A172 (cell line): ENCODE results near the gene RAB44. TPM values are rescaled to one million over a fixed set of nuclear protein-coding genes. Genes with fewer than 3 reads are reported as not detected.

Experiments used
- DNase-seq: peaks from one replicate; pipeline ENCODE4 v3.0.0-alpha.2; 2015; ENCODE audit warnings: low spot score
- total RNA-seq: library from RNA; depleted of rRNA; stranded (reverse); fragments of >200 nt; shearing (Covaris generic); gene quantifications from 2 replicates; pipeline ENCODE4 v1.2.3, GENCODE V29; 2014

RAB44 gene
- total RNA-seq, 1 experiment from 2014 or later: not detected

- DNase-seq: no peak
These were observed 54.7 kb downstream of the RAB44 start for GRCh38 chr6:36752187-36752885.

- no peak for DNase-seq
These were observed 55.4 kb downstream of the RAB44 start for GRCh38 chr6:36752886-36753506.

DNA sequence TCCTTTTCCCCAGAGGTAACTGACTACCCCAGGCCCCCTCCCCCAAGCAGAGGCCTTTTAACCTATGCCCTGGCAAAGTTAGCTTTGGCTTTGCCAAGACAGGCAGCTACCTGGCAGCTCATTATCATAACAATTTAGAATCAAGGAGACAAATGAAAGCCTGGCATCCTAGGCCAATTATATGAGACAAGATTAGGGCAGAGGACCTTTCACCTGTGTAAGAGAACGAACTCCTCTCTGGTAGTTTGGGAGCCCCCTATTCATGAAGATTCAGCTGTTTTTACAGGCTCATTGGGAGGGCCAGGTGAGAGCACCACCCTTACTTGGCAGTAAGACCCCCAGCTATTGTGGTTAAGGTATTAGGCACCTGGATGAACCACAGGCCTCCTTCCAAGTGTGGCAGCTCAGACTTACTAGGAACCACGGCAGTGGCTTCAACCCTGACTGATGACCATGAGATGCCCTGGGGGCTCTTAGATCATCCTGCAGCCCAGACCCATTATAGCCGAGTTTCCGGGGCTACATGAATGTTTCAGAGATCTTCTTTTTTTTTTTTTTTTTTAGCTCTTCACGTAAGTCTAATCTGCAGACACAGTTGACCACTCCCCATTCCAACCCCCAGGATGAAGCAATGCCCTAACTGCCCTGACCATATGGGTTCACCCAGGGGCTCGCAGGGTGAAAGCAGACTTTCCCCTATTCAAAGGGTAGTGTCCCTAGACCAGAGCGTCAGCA lies 56.2 kb downstream of the RAB44 start:
- no peak for DNase-seq

GRCh38 chr6:36754582-36755434 lies 57.2 kb downstream of the RAB44 start:
- no peak for DNase-seq

- DNase-seq: peak; percentile 70
These were observed 58.1 kb downstream of the RAB44 start for GRCh38 chr6:36755435-36756348.

DNA sequence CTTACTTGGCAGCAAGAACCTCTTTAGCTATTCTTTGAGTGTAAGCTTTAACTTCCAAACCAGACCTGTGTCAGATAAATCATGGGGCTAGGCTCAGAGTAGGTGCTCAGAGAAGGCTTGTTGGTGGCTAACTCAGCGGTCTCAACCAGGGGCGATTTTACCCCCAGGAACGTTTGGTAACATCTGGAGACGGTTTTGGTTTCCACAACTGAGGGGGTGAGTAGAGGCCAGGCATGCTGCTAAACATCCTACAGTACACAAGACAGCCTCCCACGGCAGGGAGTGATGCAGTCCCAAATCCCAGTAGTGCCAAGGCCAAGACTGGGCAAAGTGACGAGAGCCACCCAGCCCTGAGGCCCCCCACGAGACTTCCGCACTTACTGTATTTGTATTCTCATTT lies 59.2 kb downstream of the RAB44 start:
- DNase-seq: no peak

- DNase-seq: no peak
These were observed 59.6 kb downstream of the RAB44 start for GRCh38 chr6:36757206-36757605.

DNA sequence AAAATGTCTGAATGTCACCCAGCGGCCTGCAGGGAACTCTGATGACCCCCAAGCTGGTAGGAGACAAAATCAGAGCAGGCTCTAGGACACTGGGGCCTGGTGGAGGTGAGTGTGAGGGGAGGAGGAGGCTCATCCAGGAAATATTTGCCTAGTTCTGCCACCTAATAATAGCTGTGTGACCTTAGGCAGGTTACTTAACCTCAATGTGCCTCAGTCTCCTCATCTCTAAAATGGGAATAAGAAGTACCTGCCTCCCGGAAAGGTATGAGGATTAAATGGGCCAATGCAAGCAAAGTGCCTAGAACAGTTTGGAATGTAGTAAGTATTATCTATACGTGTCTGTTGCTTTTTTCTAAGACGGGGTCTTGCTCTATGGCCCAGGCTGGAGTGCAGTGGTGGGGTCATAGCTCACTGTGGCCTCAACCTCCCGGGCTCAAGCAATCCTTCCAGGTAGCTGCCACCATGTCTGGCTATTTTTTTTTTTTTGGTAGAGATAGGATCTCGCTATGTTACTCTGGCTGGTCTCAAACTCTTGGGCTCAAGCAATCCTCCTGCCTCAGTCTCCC lies 60.4 kb downstream of the RAB44 start:
- no peak for DNase-seq

DNA sequence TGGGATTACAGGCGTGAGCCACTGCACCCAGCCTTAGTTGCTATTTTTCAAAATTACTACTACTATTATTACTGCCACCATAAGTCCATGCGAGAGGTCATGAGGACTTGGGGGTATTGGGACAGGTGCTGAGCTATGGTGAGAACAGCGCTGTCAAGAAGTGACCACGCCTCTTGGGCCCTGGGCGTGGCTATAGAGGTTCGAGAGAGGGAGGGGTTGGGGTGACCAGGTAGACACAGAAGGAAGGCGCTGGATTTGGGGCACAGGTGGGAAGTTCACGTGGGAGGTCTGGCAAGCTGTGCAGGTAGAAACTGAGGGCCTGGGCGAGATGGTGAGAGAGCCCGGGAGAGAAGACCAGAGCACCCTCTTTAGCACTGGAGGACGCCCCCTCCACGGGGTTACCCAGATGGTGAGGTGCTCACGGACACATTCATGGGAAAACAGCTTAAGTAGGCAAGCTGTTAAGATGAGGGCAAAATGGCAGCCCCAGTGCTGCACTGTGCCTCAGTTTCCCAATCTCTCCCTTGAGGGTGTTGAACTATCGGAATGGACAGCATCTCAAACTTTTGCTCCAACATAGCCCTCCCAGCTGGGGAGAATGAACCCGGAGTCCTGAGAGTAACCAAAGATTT lies 61.0 kb downstream of the RAB44 start:
- no peak for DNase-seq

DNA sequence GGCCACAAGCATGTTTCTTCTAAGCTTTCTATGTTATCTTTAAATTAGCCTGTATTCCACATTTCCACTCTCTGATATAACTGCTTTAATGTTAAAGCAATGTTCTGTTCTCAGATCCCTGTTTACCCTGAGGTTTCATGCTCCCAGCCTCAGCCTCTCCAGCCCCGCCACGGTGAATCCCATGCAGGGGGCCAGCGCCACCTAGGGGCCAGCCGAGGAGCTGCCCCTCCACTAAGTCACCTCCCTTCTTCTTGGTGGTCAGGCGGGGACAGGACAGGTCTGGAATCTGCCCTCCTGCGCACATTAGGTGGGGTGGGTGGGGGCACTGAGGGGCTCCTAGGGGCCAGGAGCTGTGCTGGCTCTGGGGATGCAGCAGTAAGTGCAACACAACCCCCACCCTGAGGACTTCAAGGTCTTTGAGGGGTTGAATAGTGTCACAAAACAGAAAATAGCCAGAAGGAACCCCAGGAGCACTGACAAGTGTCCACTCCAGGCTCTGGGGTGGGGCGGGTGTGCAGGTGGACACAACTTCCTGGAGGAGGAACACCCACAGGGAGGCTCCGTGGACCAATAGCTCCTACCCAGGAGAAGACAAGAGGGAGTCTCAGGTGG lies 61.6 kb downstream of the RAB44 start:
- peak; percentile 62 for DNase-seq

DNA sequence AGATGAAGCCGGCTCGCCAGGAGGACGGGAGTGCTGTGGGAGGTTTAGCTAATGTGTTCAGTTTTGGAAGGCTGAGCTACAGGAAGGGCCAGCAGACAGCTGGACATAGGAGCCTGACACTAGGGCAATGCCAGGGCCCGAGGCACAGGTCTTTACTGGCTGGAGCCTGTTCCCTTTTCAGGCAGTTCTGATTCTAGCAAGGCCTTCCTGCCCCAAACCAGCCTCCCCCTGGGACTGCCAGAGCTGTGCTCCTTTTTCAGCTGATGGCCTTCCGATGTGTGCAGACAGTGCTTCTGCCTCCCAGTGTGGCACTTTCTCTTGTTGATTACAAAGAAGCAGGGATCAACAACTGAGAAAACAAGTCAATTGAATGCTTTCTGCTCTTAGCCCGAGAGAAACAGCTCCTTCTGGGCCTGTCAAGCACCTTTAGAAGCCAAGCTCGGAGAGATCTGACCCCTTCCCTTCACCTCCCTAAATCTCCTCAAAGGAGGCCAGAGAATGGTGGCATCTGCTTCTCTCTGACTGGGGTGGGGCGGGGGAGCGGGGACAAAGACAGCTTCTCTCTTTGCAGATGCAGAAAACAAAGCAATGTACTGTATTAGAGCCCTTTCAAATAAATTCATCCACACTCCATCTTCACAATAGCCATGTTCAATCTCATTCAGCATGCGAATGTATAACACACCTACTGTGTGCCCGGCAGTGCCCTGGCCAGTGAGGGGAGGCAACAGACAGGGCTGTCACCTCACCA lies 63.2 kb downstream of the RAB44 start:
- no peak for DNase-seq

- DNase-seq: no peak
These were observed 64.5 kb downstream of the RAB44 start for GRCh38 chr6:36762123-36762522.

DNA sequence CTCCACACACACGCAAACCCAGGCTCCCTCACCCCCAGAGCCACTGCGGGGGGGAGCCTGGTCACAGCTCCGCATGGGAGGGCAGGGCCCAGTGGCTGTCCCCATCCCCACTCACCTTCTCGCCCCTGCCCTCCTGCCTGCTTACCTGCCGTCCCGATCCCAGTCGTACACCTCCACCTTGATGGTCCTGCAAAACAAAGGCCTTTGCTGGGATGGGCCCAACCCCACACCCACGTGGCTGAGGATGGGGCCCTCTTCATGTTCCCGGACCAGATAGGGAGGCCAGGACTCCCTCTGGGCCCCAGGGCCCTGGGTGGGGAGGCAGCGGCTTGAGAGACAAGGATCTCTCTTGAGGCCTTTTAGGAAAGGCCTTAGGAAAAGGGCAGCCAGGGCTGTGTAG lies 67.6 kb downstream of the RAB44 start:
- DNase-seq: no peak

DNA sequence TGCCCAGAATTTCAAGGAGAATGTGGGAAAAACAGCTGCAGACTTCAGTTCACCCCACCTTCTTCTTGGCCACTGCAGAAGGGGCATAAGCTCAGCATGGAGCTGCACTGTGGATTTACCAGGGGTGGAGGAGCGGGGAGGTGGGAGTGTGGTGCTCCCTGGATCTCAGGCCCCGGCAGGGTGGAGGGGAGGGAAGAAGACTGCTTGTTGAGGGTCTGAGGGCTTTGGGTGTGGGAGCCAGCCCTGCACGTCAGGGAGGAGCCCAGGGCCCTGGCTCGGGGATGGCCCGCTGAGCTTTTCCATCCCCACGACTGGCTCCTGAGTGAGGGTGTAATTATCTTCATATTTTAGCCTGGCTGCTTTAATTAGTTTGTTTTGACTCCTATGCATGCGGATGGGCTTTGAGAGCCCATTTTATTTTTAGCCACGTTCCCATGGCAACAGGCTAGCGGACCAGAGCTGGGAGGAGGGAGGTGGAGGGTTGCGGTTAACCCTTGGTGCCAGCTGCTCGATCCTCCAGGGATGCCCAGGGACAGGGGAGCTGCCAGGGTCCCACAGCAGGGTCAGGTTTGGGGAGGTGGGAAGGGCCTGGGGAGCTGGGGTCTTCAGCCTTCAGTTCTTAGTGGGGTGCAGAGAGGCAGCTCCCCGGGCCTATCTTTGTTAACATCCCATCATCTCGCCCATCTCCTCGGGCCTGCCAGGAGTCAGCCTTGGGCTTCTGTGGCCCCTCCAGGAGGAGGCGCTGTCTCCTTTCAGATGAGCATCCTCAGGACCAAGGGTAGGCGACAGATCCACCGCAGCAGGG lies 68.2 kb downstream of the RAB44 start:
- peak; percentile 74 for DNase-seq

GRCh38 chr6:36766399-36766945 lies 68.8 kb downstream of the RAB44 start:
- DNase-seq: no peak

DNA sequence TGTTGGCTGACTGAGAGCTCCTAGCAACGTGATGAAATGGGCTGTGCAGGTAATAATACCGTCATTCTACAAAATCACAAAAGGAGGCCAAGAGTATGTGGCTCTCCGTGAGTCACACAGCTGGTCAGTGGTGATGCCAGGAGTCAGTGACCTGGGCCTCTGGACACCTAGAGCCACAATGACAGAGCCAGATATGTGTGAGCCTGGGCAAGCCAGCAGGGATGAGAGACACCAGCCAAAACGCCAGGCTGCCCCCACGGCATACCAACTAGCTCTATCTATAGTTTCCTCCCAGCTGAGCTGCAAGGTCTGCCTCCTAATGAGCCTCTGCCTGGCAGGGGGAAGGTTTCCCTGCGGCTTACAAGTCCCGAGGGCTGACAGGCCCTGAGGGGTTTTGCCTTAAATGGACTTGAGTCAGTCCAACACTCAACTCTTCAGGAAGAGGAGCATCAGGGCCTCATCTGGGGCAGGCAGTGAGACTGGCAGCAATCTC lies 71.6 kb downstream of the RAB44 start:
- peak; percentile 75 for DNase-seq

GRCh38 chr6:36769676-36770499 lies 72.3 kb downstream of the RAB44 start:
- peak; percentile 90 for DNase-seq
